ENCODE results near the gene MACROD2.

GRCh38 chr20:16000112-16000511, 2004.8 kb downstream of the MACROD2 start:
- TF ChIP-seq CTCF (conservative IDR thresholded peaks at IDR 0.05) (no peak), ZFX (IDR thresholded peaks at IDR 0.05) (no peak)
